Measurements from ENCODE around the gene PHB1. TPM values are rescaled to one million over a fixed set of nuclear protein-coding genes. Genes with fewer than 3 reads are reported as not detected.

Gene PHB1
- total RNA-seq, 6 experiments from 2014 or later = 235 to 284 (median 262) TPM

GRCh38 chr17:49402706-49403105 is 12.0 kb downstream of the PHB1 start:
- DNase-seq = no peak
- Mint-ChIP-seq H3K27me3 (ENCODE audit: insufficient read depth) (peaks cover 1% of the 10 kb centered on the region; the same call in 1 of the 2 replicates), H3K27ac (no peak overlapping the region), H3K9me3 (no peaks in the 10 kb centered on the region), H3K36me3 (ENCODE audit: low read depth) (peaks cover 26% of the 10 kb centered on the region), H3K4me3 (no peak overlapping the region), H3K4me1 (ENCODE audit: low read depth) (peaks cover 6% of the 10 kb centered on the region; the same call in 1 of the 2 replicates)
- TF ChIP-seq, protein P1, sequence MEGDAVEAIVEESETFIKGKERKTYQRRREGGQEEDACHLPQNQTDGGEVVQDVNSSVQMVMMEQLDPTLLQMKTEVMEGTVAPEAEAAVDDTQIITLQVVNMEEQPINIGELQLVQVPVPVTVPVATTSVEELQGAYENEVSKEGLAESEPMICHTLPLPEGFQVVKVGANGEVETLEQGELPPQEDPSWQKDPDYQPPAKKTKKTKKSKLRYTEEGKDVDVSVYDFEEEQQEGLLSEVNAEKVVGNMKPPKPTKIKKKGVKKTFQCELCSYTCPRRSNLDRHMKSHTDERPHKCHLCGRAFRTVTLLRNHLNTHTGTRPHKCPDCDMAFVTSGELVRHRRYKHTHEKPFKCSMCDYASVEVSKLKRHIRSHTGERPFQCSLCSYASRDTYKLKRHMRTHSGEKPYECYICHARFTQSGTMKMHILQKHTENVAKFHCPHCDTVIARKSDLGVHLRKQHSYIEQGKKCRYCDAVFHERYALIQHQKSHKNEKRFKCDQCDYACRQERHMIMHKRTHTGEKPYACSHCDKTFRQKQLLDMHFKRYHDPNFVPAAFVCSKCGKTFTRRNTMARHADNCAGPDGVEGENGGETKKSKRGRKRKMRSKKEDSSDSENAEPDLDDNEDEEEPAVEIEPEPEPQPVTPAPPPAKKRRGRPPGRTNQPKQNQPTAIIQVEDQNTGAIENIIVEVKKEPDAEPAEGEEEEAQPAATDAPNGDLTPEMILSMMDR (IDR thresholded peaks at IDR 0.05) = no peak

- Mint-ChIP-seq H3K27me3 (ENCODE audit: insufficient read depth) (peaks cover 1% of the 10 kb centered on the region; the same call in 1 of the 2 replicates), H3K4me1 (ENCODE audit: low read depth) (peaks cover 6% of the 10 kb centered on the region; the same call in 1 of the 2 replicates), H3K9me3 (no peaks in the 10 kb centered on the region), H3K27ac (no peak overlapping the region), H3K36me3 (ENCODE audit: low read depth) (peaks cover 23% of the 10 kb centered on the region), H3K4me3 (no peak overlapping the region)
- DNase-seq = no peak
- TF ChIP-seq, protein P1 (IDR thresholded peaks at IDR 0.05) = no peak
Measured at GRCh38 chr17:49401971-49402611, 12.6 kb downstream of the PHB1 start.

DNA sequence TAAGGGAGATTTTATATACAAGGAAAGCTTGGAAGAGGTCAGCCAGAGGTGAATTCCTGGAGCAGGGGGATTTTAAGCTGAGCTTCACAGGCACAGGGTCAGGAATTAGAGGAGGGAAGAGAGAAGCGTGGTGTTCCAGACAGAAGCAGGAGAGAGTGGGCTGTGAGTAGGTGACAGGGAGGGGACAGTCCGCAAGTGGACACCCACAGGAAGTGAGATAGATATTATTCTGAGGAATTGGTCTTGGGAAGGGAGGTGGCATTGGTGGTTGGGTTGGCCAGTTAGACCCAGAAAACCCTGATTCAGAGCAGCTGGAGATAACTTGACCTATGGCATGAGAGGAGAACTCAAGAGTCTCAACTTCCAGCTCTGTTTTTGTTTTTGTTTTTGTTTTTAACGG is 14.7 kb downstream of the PHB1 start:
- Mint-ChIP-seq H3K9me3 (no peaks in the 10 kb centered on the region), H3K27ac (no peak overlapping the region), H3K4me1 (ENCODE audit: low read depth) (peaks cover under 1% of the 10 kb centered on the region), H3K4me3 (no peak overlapping the region), H3K27me3 (ENCODE audit: insufficient read depth) (peaks cover 1% of the 10 kb centered on the region; the same call in 1 of the 2 replicates), H3K36me3 (ENCODE audit: low read depth) (peaks cover 13% of the 10 kb centered on the region; the same call in 1 of the 2 replicates)
- no peak for DNase-seq
- TF ChIP-seq, protein P1 (IDR thresholded peaks at IDR 0.05) = no peak

DNA sequence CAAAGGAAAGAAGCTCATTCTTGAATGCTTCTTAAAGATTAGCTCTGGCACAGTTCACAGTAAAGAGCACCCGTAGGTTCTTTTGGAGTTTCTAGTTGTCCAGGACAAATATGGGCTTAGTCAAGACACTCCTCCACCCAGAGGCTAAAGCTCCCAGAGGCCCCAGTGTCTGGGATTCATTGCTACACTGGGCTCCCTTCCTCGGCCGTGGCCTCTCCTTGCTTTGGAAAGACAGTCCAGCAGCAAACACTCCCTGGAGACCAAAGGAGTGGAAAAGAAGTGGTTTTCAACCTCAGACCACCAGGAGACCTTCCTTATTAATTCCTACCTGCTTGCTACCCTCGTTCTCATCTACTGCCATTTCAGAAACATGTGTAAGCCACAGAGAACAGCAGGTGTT is 17.1 kb downstream of the PHB1 start:
- no peak for DNase-seq
- Mint-ChIP-seq H3K27me3 (ENCODE audit: insufficient read depth) (no peaks in the 10 kb centered on the region), H3K9me3 (no peaks in the 10 kb centered on the region), H3K4me3 (no peak overlapping the region), H3K4me1 (ENCODE audit: low read depth) (peaks cover 12% of the 10 kb centered on the region), H3K27ac (no peak overlapping the region), H3K36me3 (ENCODE audit: low read depth) (no peaks in the 10 kb centered on the region)
- TF ChIP-seq, protein P1 (IDR thresholded peaks at IDR 0.05) = no peak

DNA sequence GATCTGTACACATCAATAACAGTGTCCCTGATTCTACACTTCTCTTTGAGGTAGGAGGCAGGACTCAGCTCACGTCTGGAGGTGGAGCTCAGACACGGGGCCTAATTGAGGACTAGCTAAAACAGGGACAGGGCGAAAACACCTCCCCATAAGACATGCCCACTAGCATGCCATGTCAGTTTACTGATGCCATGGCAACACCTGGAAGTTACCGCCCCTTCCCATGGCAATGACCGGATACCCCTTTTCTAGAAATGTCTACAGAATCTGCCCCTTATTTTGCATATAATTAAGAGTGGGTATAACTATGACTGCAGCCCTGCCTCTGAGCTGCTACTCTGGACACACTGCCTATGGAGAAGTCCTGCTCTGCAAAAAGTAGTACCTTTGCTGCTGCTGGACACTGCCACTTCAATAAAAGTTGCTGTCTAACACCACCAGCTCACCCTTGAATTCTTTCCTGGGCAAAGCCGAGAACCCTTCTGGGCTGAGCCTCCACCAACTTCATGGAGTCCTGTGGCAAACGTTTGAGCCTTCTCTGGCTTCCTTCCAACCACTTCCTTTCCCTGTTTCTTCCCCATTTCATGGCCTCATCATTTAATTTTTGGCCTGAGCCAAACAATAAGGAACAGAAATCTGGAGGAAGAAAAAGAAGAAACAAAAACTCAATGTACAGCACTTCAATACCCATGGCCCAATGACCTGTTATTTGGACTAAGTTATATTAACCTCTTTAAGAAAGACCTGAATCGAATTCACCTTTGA is 21.0 kb downstream of the PHB1 start:
- DNase-seq = no peak
- TF ChIP-seq, protein P1 (IDR thresholded peaks at IDR 0.05) = no peak
- Mint-ChIP-seq H3K36me3 (ENCODE audit: low read depth) (no peaks in the 10 kb centered on the region), H3K27me3 (ENCODE audit: insufficient read depth) (no peaks in the 10 kb centered on the region; the same call in 1 of the 2 replicates), H3K27ac (no peak overlapping the region), H3K4me1 (ENCODE audit: low read depth) (peaks cover 36% of the 10 kb centered on the region), H3K4me3 (no peak overlapping the region), H3K9me3 (no peaks in the 10 kb centered on the region)

All from HFFc6 (cell line).